Colonic mucosa (tissue), 4 donors: ENCODE results near the gene PRKCE. TPM values are rescaled to one million over a fixed set of nuclear protein-coding genes. Genes with fewer than 3 reads are reported as not detected.

Source experiments
- DNase-seq: peaks from one replicate; pipeline ENCODE4 v3.0.0-alpha.2; 2020
- H3K27ac ChIP-seq: fragments of 200-600 bp; one replicate; pipeline ENCODE4 v1.8.0; 2021
- H3K27me3 ChIP-seq: fragments of 200-600 bp; one replicate; pipeline ENCODE4 v1.8.0; 2021
- H3K36me3 ChIP-seq: fragments of 200-600 bp; one replicate; pipeline ENCODE4 v1.8.0; 2021
- H3K4me1 ChIP-seq: fragments of 200-600 bp; one replicate; pipeline ENCODE4 v1.8.0; 2021; ENCODE audit warnings: mild to moderate bottlenecking
- H3K4me3 ChIP-seq: fragments of 200-600 bp; one replicate; pipeline ENCODE4 v1.8.0; 2021
- H3K9ac ChIP-seq, 2 donors: one replicate each; pipeline ENCODE4 v1.7.0; 2013; ENCODE audit warnings: control low read depth in 2 of 2, low read depth in 2 of 2, low read length in 2 of 2
- H3K9me3 ChIP-seq: fragments of 200-600 bp; one replicate; pipeline ENCODE4 v1.8.0; 2021
- CTCF ChIP-seq: fragments of 200-600 bp; IDR thresholded peaks from one replicate; pipeline ENCODE4 v1.8.0; 2022; ENCODE audit warnings: antibody characterized with exemption, mild to moderate bottlenecking
- intact Hi-C: fragments of 100-400 bp; cut with DNase I; formaldehyde crosslinking; loops from one replicate; pipeline ENCODE4 v1.14.1; 2022
- total RNA-seq, 2 donors: library from RNA; stranded (reverse); fragmentation: NEBNext Ultra II Directional in 1 of 2; extraction: Animal tissue kit (Norgen Biotek cat#: 25700) in 1 of 2; gene quantifications; one replicate each; pipeline ENCODE4 v1.2.1, GENCODE V29; 2021
- donor health status: healthy.
- donor health status: DM: no; HTN: no; CAD: no.
- donor health status: DM: no; HTN: no; CAD: no.

Gene PRKCE
- total RNA-seq, 2 donors from 2014 or later = 17.5 to 25.8 TPM

GRCh38 chr2:46170611-46171350 is 519.3 kb downstream of the PRKCE start:
- Histone ChIP-seq H3K9ac (no peak overlapping the region), H3K4me1 (no peaks in the 10 kb centered on the region)

GRCh38 chr2:46171411-46171953 is 520.0 kb downstream of the PRKCE start:
- DNase-seq = no peak
- H3K4me3 ChIP-seq = no peak overlapping the region
- H3K27me3 ChIP-seq = no peaks in the 10 kb centered on the region
- H3K9ac ChIP-seq = no peak overlapping the region
- no peaks in the 10 kb centered on the region for H3K4me1 ChIP-seq
- H3K27ac ChIP-seq = no peak overlapping the region
- H3K36me3 ChIP-seq = no peaks in the 10 kb centered on the region
- no peak for TF ChIP-seq CTCF
- H3K9me3 ChIP-seq = no peaks in the 10 kb centered on the region
- intact Hi-C loops = no loop called here

More at GRCh38 chr2:46170611-46171350, 519.3 kb downstream of the PRKCE start:
- Histone ChIP-seq H3K27ac (no peak overlapping the region), H3K9me3 (no peaks in the 10 kb centered on the region), H3K36me3 (no peaks in the 10 kb centered on the region), H3K4me3 (no peak overlapping the region), H3K27me3 (no peaks in the 10 kb centered on the region)
- DNase-seq = no peak
- TF ChIP-seq CTCF = no peak
- intact Hi-C loops = no loop called here

- Histone ChIP-seq H3K36me3 (no peaks in the 10 kb centered on the region), H3K4me3 (no peak overlapping the region), H3K27ac (no peak overlapping the region), H3K9me3 (no peaks in the 10 kb centered on the region), H3K9ac (no peak overlapping the region), H3K4me1 (no peaks in the 10 kb centered on the region), H3K27me3 (no peaks in the 10 kb centered on the region)
- TF ChIP-seq CTCF = no peak
- DNase-seq = no peak
- intact Hi-C loops = no loop called here
Observed at GRCh38 chr2:46171996-46172546, 520.6 kb downstream of the PRKCE start.

GRCh38 chr2:46173030-46173429 is 521.6 kb downstream of the PRKCE start:
- no peaks in the 10 kb centered on the region for H3K27me3 ChIP-seq
- no peak overlapping the region for H3K4me3 ChIP-seq
- intact Hi-C loops = no loop called here
- no peaks in the 10 kb centered on the region for H3K9me3 ChIP-seq
- no peaks in the 10 kb centered on the region for H3K4me1 ChIP-seq
- no peak for TF ChIP-seq CTCF
- no peaks in the 10 kb centered on the region for H3K36me3 ChIP-seq
- no peak overlapping the region for H3K9ac ChIP-seq
- DNase-seq = no peak
- no peak overlapping the region for H3K27ac ChIP-seq

- Histone ChIP-seq H3K27ac (no peak overlapping the region), H3K4me1 (no peaks in the 10 kb centered on the region), H3K9me3 (no peaks in the 10 kb centered on the region), H3K27me3 (no peaks in the 10 kb centered on the region), H3K4me3 (no peak overlapping the region), H3K9ac (no peak overlapping the region), H3K36me3 (no peaks in the 10 kb centered on the region)
- TF ChIP-seq CTCF = no peak
- no peak for DNase-seq
- intact Hi-C loops = no loop called here
Observed at GRCh38 chr2:46173636-46174250, 522.3 kb downstream of the PRKCE start.
